ENCODE measurements around the gene ZNHIT3. TPM values are rescaled to one million over a fixed set of nuclear protein-coding genes. Genes with fewer than 3 reads are reported as not detected.

ZNHIT3 gene
- total and polyA plus RNA-seq, 2 experiments from 2014 or later = 50.5 to 128 TPM

- TF ChIP-seq, protein P1, sequence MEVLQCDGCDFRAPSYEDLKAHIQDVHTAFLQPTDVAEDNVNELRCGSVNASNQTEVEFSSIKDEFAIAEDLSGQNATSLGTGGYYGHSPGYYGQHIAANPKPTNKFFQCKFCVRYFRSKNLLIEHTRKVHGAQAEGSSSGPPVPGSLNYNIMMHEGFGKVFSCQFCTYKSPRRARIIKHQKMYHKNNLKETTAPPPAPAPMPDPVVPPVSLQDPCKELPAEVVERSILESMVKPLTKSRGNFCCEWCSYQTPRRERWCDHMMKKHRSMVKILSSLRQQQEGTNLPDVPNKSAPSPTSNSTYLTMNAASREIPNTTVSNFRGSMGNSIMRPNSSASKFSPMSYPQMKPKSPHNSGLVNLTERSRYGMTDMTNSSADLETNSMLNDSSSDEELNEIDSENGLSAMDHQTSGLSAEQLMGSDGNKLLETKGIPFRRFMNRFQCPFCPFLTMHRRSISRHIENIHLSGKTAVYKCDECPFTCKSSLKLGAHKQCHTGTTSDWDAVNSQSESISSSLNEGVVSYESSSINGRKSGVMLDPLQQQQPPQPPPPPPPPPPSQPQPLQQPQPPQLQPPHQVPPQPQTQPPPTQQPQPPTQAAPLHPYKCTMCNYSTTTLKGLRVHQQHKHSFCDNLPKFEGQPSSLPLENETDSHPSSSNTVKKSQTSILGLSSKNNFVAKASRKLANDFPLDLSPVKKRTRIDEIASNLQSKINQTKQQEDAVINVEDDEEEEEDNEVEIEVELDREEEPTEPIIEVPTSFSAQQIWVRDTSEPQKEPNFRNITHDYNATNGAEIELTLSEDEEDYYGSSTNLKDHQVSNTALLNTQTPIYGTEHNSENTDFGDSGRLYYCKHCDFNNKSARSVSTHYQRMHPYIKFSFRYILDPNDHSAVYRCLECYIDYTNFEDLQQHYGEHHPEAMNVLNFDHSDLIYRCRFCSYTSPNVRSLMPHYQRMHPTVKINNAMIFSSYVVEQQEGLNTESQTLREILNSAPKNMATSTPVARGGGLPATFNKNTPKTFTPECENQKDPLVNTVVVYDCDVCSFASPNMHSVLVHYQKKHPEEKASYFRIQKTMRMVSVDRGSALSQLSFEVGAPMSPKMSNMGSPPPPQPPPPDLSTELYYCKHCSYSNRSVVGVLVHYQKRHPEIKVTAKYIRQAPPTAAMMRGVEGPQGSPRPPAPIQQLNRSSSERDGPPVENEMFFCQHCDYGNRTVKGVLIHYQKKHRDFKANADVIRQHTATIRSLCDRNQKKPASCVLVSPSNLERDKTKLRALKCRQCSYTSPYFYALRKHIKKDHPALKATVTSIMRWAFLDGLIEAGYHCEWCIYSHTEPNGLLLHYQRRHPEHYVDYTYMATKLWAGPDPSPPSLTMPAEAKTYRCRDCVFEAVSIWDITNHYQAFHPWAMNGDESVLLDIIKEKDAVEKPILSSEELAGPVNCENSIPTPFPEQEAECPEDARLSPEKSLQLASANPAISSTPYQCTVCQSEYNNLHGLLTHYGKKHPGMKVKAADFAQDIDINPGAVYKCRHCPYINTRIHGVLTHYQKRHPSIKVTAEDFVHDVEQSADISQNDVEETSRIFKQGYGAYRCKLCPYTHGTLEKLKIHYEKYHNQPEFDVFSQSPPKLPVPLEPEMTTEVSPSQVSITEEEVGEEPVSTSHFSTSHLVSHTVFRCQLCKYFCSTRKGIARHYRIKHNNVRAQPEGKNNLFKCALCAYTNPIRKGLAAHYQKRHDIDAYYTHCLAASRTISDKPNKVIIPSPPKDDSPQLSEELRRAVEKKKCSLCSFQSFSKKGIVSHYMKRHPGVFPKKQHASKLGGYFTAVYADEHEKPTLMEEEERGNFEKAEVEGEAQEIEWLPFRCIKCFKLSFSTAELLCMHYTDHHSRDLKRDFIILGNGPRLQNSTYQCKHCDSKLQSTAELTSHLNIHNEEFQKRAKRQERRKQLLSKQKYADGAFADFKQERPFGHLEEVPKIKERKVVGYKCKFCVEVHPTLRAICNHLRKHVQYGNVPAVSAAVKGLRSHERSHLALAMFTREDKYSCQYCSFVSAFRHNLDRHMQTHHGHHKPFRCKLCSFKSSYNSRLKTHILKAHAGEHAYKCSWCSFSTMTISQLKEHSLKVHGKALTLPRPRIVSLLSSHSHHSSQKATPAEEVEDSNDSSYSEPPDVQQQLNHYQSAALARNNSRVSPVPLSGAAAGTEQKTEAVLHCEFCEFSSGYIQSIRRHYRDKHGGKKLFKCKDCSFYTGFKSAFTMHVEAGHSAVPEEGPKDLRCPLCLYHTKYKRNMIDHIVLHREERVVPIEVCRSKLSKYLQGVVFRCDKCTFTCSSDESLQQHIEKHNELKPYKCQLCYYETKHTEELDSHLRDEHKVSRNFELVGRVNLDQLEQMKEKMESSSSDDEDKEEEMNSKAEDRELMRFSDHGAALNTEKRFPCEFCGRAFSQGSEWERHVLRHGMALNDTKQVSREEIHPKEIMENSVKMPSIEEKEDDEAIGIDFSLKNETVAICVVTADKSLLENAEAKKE (CRISPR knock-in tag; IDR thresholded peaks at IDR 0.05) = no peak
- TF ChIP-seq, protein P2, sequence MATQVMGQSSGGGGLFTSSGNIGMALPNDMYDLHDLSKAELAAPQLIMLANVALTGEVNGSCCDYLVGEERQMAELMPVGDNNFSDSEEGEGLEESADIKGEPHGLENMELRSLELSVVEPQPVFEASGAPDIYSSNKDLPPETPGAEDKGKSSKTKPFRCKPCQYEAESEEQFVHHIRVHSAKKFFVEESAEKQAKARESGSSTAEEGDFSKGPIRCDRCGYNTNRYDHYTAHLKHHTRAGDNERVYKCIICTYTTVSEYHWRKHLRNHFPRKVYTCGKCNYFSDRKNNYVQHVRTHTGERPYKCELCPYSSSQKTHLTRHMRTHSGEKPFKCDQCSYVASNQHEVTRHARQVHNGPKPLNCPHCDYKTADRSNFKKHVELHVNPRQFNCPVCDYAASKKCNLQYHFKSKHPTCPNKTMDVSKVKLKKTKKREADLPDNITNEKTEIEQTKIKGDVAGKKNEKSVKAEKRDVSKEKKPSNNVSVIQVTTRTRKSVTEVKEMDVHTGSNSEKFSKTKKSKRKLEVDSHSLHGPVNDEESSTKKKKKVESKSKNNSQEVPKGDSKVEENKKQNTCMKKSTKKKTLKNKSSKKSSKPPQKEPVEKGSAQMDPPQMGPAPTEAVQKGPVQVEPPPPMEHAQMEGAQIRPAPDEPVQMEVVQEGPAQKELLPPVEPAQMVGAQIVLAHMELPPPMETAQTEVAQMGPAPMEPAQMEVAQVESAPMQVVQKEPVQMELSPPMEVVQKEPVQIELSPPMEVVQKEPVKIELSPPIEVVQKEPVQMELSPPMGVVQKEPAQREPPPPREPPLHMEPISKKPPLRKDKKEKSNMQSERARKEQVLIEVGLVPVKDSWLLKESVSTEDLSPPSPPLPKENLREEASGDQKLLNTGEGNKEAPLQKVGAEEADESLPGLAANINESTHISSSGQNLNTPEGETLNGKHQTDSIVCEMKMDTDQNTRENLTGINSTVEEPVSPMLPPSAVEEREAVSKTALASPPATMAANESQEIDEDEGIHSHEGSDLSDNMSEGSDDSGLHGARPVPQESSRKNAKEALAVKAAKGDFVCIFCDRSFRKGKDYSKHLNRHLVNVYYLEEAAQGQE (IDR thresholded peaks at IDR 0.05; ENCODE audit: unreplicated experiment) = no peak
These were observed 8.6 kb downstream of the ZNHIT3 start (continued) for GRCh38 chr17:36495076-36495578.

- Histone ChIP-seq H4K20me1 (replicated peaks; ENCODE audit: insufficient read depth) (peaks cover 11% of the 10 kb centered on the region; the same call in 1 of the 2 replicates), H3K4me3 (no peak overlapping the region), H3K4me2 (no peak overlapping the region), H3K4me1 (ENCODE audit: insufficient read depth) (no peaks in the 10 kb centered on the region), H3F3A (replicated peaks; ENCODE audit: low read depth) (peaks cover 12% of the 10 kb centered on the region), H3K79me2 (replicated peaks; ENCODE audit: insufficient read depth) (peaks cover 11% of the 10 kb centered on the region), H3K9me2 (ENCODE audit: insufficient read depth) (no peaks in the 10 kb centered on the region), H3K27ac (ENCODE audit: low read depth) (0 out of 2 replicates have a peak overlapping the region, but pooled peaks have one; percentile 72), H3K36me3 (ENCODE audit: insufficient read depth) (peaks cover 23% of the 10 kb centered on the region), H3K27me3 (ENCODE audit: insufficient read depth) (no peaks in the 10 kb centered on the region), H2AFZ (no peak overlapping the region)
- peaks cover 2% of the 10 kb centered on the region for H3K27me3 Mint-ChIP-seq (ENCODE audit: insufficient read depth, low read depth, poor library complexity)
- H3K9me3 Mint-ChIP-seq = no peaks in the 10 kb centered on the region
- no peak overlapping the region for H3K4me3 Mint-ChIP-seq
- TF ChIP-seq, protein P2 (IDR thresholded peaks at IDR 0.05; ENCODE audit: unreplicated experiment) = no peak
- 0 out of 2 replicates have a peak, but pooled peaks have one; percentile 10 for TF ChIP-seq POLR2AphosphoS5 (IDR thresholded peaks at IDR 0.05; ENCODE audit: low read depth)
- H3K27ac Mint-ChIP-seq = peak overlapping the region; percentile 45; the same call in 1 of the 2 replicates
- peaks cover 81% of the 10 kb centered on the region for H3K36me3 Mint-ChIP-seq (ENCODE audit: low read depth)
- H3K4me1 Mint-ChIP-seq = no peaks in the 10 kb centered on the region
- DNase-seq (ENCODE audit: low spot score) = no peak
- ATAC-seq = peak; percentile 20; the same call in 1 of the 3 replicates
These were observed 9.7 kb downstream of the ZNHIT3 start for GRCh38 chr17:36496018-36496789.
